GM19043 (cell line): ENCODE results near the gene AQP9.

Experiments
- ATAC-seq: cut with Tn5 transposase; IDR thresholded peaks from one replicate; pipeline ENCODE4 v1.9.1; 2021; ENCODE audit warnings: low read depth; ENCODE audit not compliant: unreplicated experiment

AQP9 gene

DNA sequence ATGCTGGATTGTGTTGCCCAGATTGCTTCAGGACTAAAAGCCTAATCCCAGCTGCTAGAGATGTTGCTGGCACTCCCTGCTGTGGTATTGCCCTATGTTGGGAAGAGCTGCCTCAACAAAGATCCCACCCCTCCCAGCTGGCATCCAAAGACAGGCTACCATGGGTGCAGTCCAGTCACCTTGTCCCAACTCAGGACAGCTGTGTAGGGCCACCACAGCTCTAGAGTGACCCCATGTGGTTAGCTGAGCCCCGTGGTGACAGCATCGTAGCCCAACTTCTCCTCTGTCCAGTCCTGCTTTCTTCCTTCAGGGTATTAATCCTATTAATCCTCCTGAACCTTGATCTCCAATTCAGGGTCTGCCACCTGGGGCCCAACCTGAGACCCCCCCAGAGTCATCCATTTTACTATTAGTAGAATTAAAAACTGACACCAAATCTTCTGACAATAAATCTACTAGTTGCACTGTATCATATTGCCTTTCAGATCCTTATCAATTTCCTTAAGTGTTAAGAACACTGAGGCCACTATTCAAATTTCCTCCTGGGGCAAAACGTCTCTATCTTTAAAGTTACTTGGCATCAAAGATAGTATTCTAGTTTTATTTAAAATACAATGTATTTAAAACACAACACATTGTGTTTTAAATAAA is 83.5 kb downstream of the AQP9 start:
- no peak for ATAC-seq

DNA sequence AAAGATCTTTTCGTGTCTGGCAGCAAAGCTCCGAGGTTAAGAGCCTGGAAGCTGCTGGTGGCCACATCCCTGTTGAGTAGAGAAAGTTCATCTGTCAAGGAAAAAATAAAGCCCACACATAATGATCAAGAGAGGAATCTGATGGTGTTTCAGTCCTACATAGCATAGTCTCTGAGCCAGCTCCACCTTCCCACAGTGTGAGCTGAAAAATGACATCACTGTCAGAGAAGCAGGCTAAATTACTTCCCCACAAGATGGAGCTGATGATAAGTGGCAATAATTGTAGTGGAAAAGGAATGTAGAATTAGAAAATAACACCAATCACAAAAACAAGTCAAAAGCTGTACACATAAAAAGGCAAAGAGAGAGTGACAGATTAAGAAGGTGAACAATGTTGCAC is 84.5 kb downstream of the AQP9 start:
- no peak for ATAC-seq

DNA sequence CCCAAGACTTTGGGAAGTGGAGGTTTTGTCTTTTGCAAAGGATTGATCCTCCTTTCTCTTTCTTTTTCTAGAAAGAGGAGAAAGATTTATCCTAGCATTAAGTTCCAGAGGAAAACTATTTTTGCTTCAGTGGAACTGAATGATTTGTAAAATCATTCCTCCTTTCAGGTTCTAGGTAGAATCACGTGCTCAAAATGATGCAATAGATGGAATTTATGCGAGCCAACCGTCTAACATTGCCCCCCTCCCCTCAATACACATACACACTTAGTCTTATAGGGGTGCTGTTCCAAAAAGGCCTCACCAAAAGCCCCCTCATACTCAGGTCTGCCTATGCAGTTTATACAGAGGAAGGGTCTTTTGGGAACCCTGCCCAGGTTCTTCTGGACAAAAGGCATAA is 85.3 kb downstream of the AQP9 start:
- ATAC-seq = no peak

DNA sequence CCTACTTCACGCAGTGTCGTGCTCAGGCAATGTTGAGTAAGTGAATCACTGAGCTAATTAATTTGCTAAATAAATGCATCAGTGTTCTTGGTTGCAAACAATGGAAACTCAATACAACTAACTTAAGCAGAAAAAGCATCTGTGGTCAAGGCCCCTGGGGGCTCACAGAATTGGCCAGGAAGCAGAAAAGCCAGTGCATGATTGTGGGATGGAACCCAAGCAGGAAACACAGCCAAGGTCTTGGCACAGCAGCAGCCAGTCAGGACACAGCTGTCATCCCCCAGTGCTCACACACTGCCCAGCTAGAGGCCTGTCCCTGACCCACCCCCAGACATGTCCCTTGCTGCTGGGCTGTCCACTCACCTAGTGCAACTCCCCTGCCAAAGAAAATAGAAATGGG is 85.9 kb downstream of the AQP9 start:
- no peak for ATAC-seq

DNA sequence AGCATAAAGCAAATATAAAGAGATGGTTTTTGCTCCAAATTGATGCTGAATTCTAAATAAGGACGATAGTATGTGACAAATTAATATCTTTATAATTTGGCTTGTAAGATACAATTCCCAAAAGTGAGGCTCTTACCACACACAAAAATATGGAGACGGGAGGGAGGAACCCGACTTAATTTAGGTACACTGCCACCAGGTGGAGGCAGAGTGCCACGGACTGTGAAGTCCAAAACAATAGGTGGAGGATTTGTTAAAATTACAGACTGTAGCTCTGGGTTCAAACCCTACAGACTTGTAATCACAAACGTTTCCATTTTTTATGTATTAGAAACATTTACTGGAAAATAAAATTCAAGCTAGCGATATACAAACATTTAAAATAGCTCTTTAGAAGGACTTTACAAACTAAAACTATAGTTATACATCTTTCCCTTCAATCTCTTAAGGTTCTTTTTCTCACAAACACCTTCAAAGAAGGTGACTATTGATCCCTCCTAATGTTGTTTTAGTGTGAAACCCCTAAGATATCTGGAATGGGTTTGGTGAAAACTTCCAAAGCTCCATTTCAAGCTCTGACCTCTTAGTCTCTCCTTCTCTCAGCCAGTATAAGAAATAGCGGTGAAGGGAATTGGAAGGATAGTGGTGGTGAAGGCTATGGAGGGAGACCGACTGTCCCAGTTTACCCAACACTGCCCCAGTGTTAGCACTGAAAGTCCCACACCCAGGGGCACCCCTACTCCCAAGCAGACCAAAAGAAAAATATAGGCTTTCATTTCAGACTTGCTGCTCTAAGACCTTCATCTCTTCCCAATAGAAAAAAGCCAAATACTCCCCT is 89.7 kb downstream of the AQP9 start:
- ATAC-seq = no peak

DNA sequence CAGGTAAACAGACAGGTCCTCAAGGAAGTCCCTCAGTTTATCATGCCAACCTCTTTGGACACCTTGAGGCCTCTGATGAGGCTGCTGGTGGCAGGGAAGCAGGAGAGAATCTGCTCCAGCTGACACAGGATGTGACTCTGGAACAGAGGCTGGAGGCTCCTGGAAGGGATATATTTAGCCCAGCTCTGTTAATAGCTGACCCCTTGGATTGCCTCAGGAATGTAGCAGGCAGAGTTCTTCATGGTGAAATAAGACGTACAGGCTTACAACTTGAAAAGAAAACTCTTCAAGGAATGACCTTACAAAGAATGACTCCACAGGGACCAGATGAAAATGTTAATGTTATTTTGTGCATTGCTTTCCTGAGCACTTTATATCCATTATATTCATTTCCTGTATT is 90.5 kb downstream of the AQP9 start:
- ATAC-seq = no peak

DNA sequence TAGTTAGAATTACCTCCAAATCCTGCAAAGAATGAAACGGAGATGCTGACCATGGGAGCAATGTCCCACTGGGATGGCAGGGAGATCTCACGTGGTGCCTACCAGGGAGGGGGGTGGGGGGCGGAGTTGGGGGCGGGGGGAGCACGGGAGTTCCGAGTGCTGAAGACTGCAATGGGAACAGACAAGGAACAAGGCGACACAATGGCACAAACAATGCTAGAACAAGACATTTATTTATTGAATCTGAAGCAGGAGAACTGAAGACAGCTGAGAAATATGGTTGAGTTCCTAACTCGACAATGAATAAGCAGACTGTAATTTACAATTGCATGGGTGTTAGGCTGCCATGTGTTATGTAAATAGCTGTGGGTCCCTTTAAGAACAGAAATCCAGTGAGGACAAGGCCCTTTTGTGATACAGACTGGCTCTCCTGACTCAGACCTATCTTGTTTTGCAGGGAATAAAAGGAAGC is 91.2 kb downstream of the AQP9 start:
- ATAC-seq = no peak

DNA sequence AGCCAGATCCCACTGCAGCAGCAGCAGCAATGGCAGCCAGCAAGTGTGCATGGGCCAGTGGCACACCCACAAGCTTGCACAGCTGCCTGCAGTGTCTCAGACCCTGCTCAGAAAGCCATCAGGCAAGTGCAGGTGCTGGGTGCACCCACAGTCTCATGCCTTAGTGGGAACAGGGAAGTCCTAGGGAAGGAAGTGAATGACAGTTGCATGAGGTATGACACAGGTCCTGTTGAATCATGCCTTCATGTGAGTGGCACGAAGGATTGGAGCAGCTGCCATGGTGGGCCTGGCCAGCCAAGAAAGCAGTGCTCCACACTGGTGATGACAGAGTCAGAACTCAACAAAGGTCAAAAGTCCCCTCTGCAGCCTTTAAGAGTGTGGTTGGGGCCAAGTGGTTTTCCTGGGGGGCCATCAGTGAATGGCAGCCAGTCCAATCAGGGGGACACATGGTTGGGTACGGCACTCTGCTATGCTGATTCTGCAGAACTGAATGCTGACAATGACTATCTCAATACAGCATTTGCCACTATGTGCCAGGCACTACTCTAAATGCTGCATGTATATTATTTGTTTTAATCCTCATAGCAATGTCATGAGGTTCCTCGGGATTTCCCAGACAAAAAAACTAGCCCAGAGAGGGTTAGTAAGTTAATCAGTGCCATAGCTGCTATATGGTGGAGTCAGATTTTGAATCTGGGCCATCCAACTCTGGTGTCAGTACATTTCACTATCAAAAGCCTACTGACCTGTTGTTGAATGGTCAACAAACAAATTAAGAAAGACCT is 94.3 kb downstream of the AQP9 start:
- no peak for ATAC-seq

DNA sequence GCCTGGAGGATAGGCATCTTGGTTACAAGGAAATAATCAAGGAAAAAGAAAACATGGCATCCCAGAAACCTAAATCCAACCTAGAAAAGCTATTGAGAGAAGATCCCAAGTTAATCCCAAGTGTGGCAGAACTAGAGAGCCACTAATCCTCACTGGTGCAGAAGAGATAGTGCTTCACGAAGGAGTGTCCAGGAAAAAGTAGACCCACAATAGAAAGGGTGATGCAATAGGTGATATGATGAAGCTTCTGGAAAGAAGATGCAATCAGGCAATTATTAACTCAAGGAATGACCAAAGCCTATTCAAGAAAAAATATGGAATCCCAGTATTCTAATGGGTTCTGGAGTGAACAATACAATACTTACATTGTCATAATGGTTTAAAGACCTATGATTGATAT is 95.2 kb downstream of the AQP9 start:
- no peak for ATAC-seq
